ENCODE data around the gene WNT1. TPM values are rescaled to one million over a fixed set of nuclear protein-coding genes. Genes with fewer than 3 reads are reported as not detected.

WNT1 gene
- polyA plus RNA-seq, 1 donor from 2014 or later: not detected

DNA sequence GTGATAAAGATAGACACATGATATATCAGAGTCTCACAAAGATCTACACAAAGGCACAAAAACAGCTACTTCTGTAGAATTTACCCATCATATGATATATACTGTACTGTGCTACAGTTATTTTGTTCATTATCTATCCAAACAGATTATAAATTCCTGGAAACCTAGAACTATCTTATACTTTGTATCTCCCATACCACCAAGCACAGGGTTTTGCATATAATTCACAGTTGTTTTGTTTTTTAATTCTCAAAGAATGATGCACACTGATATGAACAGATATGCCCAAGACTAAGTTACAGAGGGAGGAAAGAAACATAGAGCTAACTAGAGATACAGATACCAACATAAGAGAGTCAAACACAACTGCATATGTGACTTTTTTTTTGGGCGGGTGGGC, 37.1 kb downstream of the WNT1 start:
- Histone ChIP-seq H3K27ac (ENCODE audit: low read length) (no peak overlapping the region), H3K79me2 (replicated peaks; ENCODE audit: insufficient read depth, low read length) (no peaks in the 10 kb centered on the region), H3K27me3 (ENCODE audit: insufficient read depth, low read depth, low read length) (no peaks in the 10 kb centered on the region), H3K9me3 (ENCODE audit: low read length) (no peaks in the 10 kb centered on the region), H3K9ac (ENCODE audit: low read length) (no peak overlapping the region), H3K9me2 (ENCODE audit: insufficient read depth, low read length) (no peaks in the 10 kb centered on the region), H4K20me1 (ENCODE audit: insufficient read depth) (no peaks in the 10 kb centered on the region), H3K36me3 (ENCODE audit: insufficient read depth, low read length) (no peaks in the 10 kb centered on the region), H2AFZ (ENCODE audit: low read depth, low read length) (no peak overlapping the region), H3K4me2 (ENCODE audit: low read length) (no peak overlapping the region), H3F3A (ENCODE audit: insufficient read depth, low read length, poor library complexity, severe bottlenecking) (peaks cover 3% of the 10 kb centered on the region), H3K4me3 (ENCODE audit: low read length) (no peak overlapping the region)
- TF ChIP-seq EZH2 (IDR thresholded peaks at IDR 0.05; ENCODE audit: borderline replicate concordance, insufficient read depth, low read length, poor library complexity, severe bottlenecking) (no peak), SMC3 (conservative IDR thresholded peaks at IDR 0.05; ENCODE audit: poor library complexity) (no peak), RAD21 (conservative IDR thresholded peaks at IDR 0.05) (no peak), EP300 (conservative IDR thresholded peaks at IDR 0.05; ENCODE audit: poor library complexity, severe bottlenecking) (no peak), POLR2AphosphoS5 (IDR thresholded peaks at IDR 0.05) (no peak), TAF1 (IDR thresholded peaks at IDR 0.05; ENCODE audit: low read depth) (no peak), MXI1 (conservative IDR thresholded peaks at IDR 0.05; ENCODE audit: poor library complexity, severe bottlenecking) (no peak)
- TF ChIP-seq, protein P1, sequence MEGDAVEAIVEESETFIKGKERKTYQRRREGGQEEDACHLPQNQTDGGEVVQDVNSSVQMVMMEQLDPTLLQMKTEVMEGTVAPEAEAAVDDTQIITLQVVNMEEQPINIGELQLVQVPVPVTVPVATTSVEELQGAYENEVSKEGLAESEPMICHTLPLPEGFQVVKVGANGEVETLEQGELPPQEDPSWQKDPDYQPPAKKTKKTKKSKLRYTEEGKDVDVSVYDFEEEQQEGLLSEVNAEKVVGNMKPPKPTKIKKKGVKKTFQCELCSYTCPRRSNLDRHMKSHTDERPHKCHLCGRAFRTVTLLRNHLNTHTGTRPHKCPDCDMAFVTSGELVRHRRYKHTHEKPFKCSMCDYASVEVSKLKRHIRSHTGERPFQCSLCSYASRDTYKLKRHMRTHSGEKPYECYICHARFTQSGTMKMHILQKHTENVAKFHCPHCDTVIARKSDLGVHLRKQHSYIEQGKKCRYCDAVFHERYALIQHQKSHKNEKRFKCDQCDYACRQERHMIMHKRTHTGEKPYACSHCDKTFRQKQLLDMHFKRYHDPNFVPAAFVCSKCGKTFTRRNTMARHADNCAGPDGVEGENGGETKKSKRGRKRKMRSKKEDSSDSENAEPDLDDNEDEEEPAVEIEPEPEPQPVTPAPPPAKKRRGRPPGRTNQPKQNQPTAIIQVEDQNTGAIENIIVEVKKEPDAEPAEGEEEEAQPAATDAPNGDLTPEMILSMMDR (IDR thresholded peaks at IDR 0.05; ENCODE audit: poor library complexity, severe bottlenecking): no peak
- TF ChIP-seq, protein P2, sequence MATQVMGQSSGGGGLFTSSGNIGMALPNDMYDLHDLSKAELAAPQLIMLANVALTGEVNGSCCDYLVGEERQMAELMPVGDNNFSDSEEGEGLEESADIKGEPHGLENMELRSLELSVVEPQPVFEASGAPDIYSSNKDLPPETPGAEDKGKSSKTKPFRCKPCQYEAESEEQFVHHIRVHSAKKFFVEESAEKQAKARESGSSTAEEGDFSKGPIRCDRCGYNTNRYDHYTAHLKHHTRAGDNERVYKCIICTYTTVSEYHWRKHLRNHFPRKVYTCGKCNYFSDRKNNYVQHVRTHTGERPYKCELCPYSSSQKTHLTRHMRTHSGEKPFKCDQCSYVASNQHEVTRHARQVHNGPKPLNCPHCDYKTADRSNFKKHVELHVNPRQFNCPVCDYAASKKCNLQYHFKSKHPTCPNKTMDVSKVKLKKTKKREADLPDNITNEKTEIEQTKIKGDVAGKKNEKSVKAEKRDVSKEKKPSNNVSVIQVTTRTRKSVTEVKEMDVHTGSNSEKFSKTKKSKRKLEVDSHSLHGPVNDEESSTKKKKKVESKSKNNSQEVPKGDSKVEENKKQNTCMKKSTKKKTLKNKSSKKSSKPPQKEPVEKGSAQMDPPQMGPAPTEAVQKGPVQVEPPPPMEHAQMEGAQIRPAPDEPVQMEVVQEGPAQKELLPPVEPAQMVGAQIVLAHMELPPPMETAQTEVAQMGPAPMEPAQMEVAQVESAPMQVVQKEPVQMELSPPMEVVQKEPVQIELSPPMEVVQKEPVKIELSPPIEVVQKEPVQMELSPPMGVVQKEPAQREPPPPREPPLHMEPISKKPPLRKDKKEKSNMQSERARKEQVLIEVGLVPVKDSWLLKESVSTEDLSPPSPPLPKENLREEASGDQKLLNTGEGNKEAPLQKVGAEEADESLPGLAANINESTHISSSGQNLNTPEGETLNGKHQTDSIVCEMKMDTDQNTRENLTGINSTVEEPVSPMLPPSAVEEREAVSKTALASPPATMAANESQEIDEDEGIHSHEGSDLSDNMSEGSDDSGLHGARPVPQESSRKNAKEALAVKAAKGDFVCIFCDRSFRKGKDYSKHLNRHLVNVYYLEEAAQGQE (IDR thresholded peaks at IDR 0.05; ENCODE audit: borderline replicate concordance): no peak

DNA sequence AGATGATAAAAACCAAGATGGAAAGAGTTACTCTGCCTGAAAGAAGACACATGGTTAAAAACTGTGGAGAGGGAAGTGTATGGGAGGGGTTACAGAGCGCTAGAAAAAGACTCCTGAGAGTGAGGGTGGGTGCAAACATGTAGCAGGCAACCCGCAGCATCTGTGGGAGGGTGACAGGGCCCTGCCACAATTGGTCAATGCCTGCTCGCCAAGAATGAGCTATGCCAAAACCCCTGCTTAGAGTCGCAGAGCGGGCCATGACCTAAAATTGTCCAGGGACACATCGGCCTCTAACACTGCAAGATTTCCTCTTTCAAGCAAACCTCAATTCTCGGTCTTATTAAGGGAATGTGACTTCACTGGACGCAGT, 39.8 kb downstream of the WNT1 start:
- peak overlapping the region; percentile 44 for H3K4me2 ChIP-seq (ENCODE audit: low read length)
- H3K36me3 ChIP-seq (ENCODE audit: insufficient read depth, low read length): no peaks in the 10 kb centered on the region
- peak overlapping the region; percentile 94 for H3K27ac ChIP-seq (ENCODE audit: low read length)
- H3K9me2 ChIP-seq (ENCODE audit: insufficient read depth, low read length): no peaks in the 10 kb centered on the region
- H4K20me1 ChIP-seq (ENCODE audit: insufficient read depth): no peaks in the 10 kb centered on the region
- TF ChIP-seq EZH2 (IDR thresholded peaks at IDR 0.05; ENCODE audit: borderline replicate concordance, insufficient read depth, low read length, poor library complexity, severe bottlenecking) (no peak), SMC3 (conservative IDR thresholded peaks at IDR 0.05; ENCODE audit: poor library complexity) (no peak)
- TF ChIP-seq, protein P1 (IDR thresholded peaks at IDR 0.05; ENCODE audit: poor library complexity, severe bottlenecking): no peak
- no peaks in the 10 kb centered on the region for H3K79me2 ChIP-seq (replicated peaks; ENCODE audit: insufficient read depth, low read length)
- H2AFZ ChIP-seq (ENCODE audit: low read depth, low read length): peak overlapping the region; percentile 48
- H3K4me3 ChIP-seq (ENCODE audit: low read length): peak overlapping the region; percentile 84
- peaks cover 3% of the 10 kb centered on the region for H3F3A ChIP-seq (ENCODE audit: insufficient read depth, low read length, poor library complexity, severe bottlenecking)
- H3K27me3 ChIP-seq (ENCODE audit: insufficient read depth, low read depth, low read length): no peaks in the 10 kb centered on the region
- H3K9ac ChIP-seq (ENCODE audit: low read length): peak overlapping the region; percentile 96
- no peaks in the 10 kb centered on the region for H3K9me3 ChIP-seq (ENCODE audit: low read length)
